RWPE2 (cell line): Measurements from ENCODE around the gene SRGAP1.
"Not testable (repeated sequence)": the region's sequence is repeated elsewhere in the genome, so short reads cannot be mapped to it uniquely, and the experiment has no call there.

Experiments used
- ATAC-seq: fragments of 200-7000 bp; cut with Tn5 transposase; 3 replicates; pipeline ENCODE4 v1.9.1; 2021; ENCODE audit warnings: low read depth
- DNase-seq: peaks from one replicate; pipeline ENCODE4 v3.0.0-alpha.2; 2020; ENCODE audit warnings: low spot score
- H3K27ac ChIP-seq: fragments of 450-650 bp; 2 replicates; pipeline ENCODE4 v1.5.1; 2017; ENCODE audit warnings: mild to moderate bottlenecking; ENCODE audit not compliant: poor library complexity, severe bottlenecking
- H3K27me3 ChIP-seq: fragments of 250-450 bp; sonication (Bioruptor Pico); 2 replicates; pipeline ENCODE4 v1.5.1; 2021; ENCODE audit warnings: mild to moderate bottlenecking, moderate library complexity; ENCODE audit not compliant: insufficient read depth, poor library complexity, severe bottlenecking
- H3K36me3 ChIP-seq: fragments of 250-450 bp; sonication (Bioruptor Pico); 2 replicates; pipeline ENCODE4 v1.5.1; 2020; ENCODE audit warnings: low read depth, mild to moderate bottlenecking, moderate library complexity
- H3K4me1 ChIP-seq: fragments of 250-450 bp; sonication (Bioruptor Pico); 2 replicates; pipeline ENCODE4 v1.5.1; 2021; ENCODE audit warnings: mild to moderate bottlenecking, moderate library complexity; ENCODE audit not compliant: insufficient read depth, poor library complexity, severe bottlenecking
- H3K4me3 ChIP-seq: fragments of 250-450 bp; sonication (Bioruptor Pico); 2 replicates; pipeline ENCODE4 v1.5.1; 2021; ENCODE audit warnings: mild to moderate bottlenecking, moderate library complexity; ENCODE audit not compliant: severe bottlenecking
- H3K9me3 ChIP-seq: fragments of 250-450 bp; sonication (Bioruptor Pico); 2 replicates; pipeline ENCODE4 v1.5.1; 2021; ENCODE audit warnings: mild to moderate bottlenecking, moderate library complexity; ENCODE audit not compliant: severe bottlenecking
- CTCF ChIP-seq: fragments of 450-650 bp; IDR thresholded peaks from one replicate; pipeline ENCODE4 v1.5.1; 2017; ENCODE audit warnings: mild to moderate bottlenecking, moderate library complexity; ENCODE audit not compliant: poor library complexity, severe bottlenecking

Gene SRGAP1

GRCh38 chr12:64066776-64067175, 222.3 kb downstream of the SRGAP1 start:
- peaks cover 68% of the 10 kb centered on the region for H3K36me3 ChIP-seq
- H3K27ac ChIP-seq = no peak overlapping the region
- H3K4me3 ChIP-seq = no peak overlapping the region
- ATAC-seq (no peak), DNase-seq (no peak)
- no peaks in the 10 kb centered on the region for H3K9me3 ChIP-seq
- no peak for TF ChIP-seq CTCF
- no peaks in the 10 kb centered on the region for H3K4me1 ChIP-seq
- no peaks in the 10 kb centered on the region for H3K27me3 ChIP-seq

- DNase-seq (no peak), ATAC-seq (no peak)
- peaks cover 64% of the 10 kb centered on the region for H3K36me3 ChIP-seq
- H3K4me1 ChIP-seq = no peaks in the 10 kb centered on the region
- H3K9me3 ChIP-seq = no peaks in the 10 kb centered on the region
- H3K4me3 ChIP-seq = no peak overlapping the region
- H3K27me3 ChIP-seq = no peaks in the 10 kb centered on the region
- no peak overlapping the region for H3K27ac ChIP-seq
- no peak for TF ChIP-seq CTCF
These were observed 226.0 kb downstream of the SRGAP1 start for GRCh38 chr12:64070454-64070853.

- no peak for DNase-seq
- Histone ChIP-seq H3K27ac (no peak overlapping the region), H3K9me3 (no peaks in the 10 kb centered on the region), H3K4me1 (peaks cover 11% of the 10 kb centered on the region), H3K36me3 (peaks cover 64% of the 10 kb centered on the region), H3K27me3 (no peaks in the 10 kb centered on the region), H3K4me3 (no peak overlapping the region)
- TF ChIP-seq CTCF = no peak
- no peak for ATAC-seq
These were observed 228.5 kb downstream of the SRGAP1 start for GRCh38 chr12:64072916-64073575.

GRCh38 chr12:64076565-64076964, 232.1 kb downstream of the SRGAP1 start:
- Histone ChIP-seq H3K27ac (peak overlapping the region; percentile 1), H3K4me1 (peaks cover 23% of the 10 kb centered on the region), H3K36me3 (peaks cover 61% of the 10 kb centered on the region)
- not testable (repeated sequence) for DNase-seq, H3K4me3 ChIP-seq, H3K27me3 ChIP-seq, ATAC-seq, H3K9me3 ChIP-seq

GRCh38 chr12:64077922-64078321, 233.4 kb downstream of the SRGAP1 start:
- DNase-seq (no peak), ATAC-seq (peak; percentile 58)
- H3K9me3 ChIP-seq = no peaks in the 10 kb centered on the region
- no peak overlapping the region for H3K27ac ChIP-seq
- peaks cover 56% of the 10 kb centered on the region for H3K36me3 ChIP-seq
- H3K27me3 ChIP-seq = no peaks in the 10 kb centered on the region
- peak; percentile 48 for TF ChIP-seq CTCF
- H3K4me1 ChIP-seq = peaks cover 27% of the 10 kb centered on the region
- H3K4me3 ChIP-seq = no peak overlapping the region
